ENCODE results near the gene CRTAC1.

DNA sequence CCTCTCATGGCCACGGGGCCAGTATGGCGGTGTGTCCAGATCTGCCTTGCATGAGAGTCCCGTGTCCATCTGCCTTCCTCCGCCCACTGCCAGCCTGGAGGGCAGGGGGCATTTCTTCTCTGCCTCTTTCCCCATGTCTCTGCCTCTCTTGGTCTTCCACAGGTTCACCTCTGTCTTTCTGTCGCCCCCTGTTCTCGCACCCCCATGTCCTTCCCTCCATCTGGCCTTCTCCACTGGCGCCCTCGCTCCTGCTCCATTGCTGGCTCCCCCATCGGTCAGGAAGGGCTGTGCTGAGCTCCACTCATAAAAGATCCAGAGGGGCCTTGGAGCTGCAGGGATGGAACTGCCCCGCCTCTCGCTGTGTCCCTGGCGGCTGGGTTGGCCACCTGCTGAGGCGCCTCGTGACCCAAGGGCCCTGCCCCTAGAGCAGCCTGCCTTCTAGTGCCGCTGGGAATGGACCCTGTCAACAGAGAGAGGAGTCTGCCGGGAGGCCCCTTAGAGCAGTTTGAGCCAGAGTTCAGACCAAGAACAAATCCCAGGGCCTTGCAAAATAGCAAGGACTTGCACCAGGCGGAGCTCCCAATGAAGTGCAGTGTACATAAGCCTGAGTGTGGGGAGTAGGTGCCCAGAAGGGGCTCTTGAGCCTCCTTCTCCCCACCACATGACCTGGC is 138.8 kb downstream of the CRTAC1 start:
- TF ChIP-seq, protein P1, sequence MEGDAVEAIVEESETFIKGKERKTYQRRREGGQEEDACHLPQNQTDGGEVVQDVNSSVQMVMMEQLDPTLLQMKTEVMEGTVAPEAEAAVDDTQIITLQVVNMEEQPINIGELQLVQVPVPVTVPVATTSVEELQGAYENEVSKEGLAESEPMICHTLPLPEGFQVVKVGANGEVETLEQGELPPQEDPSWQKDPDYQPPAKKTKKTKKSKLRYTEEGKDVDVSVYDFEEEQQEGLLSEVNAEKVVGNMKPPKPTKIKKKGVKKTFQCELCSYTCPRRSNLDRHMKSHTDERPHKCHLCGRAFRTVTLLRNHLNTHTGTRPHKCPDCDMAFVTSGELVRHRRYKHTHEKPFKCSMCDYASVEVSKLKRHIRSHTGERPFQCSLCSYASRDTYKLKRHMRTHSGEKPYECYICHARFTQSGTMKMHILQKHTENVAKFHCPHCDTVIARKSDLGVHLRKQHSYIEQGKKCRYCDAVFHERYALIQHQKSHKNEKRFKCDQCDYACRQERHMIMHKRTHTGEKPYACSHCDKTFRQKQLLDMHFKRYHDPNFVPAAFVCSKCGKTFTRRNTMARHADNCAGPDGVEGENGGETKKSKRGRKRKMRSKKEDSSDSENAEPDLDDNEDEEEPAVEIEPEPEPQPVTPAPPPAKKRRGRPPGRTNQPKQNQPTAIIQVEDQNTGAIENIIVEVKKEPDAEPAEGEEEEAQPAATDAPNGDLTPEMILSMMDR (IDR thresholded peaks at IDR 0.05): no peak
- no peak for TF ChIP-seq EP300 (IDR thresholded peaks at IDR 0.05)
